Esophagus squamous epithelium (tissue), 5 donors: ENCODE measurements around the gene HM13. TPM values are rescaled to one million over a fixed set of nuclear protein-coding genes. Genes with fewer than 3 reads are reported as not detected.

Source experiments
- DNase-seq: peaks from one replicate; lab custom pipeline; 2025; lab: John Stamatoyannopoulos, UW
- H3K27ac ChIP-seq, 4 donors: fragments of 200-600 bp; sonication (generic); one replicate each; pipeline ENCODE4 v1.5.1; 2016 to 2019; ENCODE audit warnings: mild to moderate bottlenecking in 1 of 4
- H3K27me3 ChIP-seq, 4 donors: fragments of 200-600 bp; sonication (generic); 1 replicate in 3 of 4; 2 replicates in 1 of 4; pipeline versions ENCODE4 v1.5.1 to v1.6.0; 2017 to 2021; ENCODE audit warnings: antibody characterized with exemption in 1 of 4
- H3K36me3 ChIP-seq, 3 donors: fragments of 200-600 bp; sonication (generic); one replicate each; pipeline ENCODE4 v1.5.1; 2016 to 2019
- H3K4me1 ChIP-seq, 3 donors: fragments of 200-600 bp; sonication (generic); one replicate each; pipeline ENCODE4 v1.5.1; 2017 to 2019
- H3K4me3 ChIP-seq, 4 donors: fragments of 200-600 bp; sonication (generic); 1 replicate in 3 of 4; 2 replicates in 1 of 4; pipeline ENCODE4 v1.5.1; 2016 to 2019; ENCODE audit warnings: mild to moderate bottlenecking in 2 of 4, moderate library complexity in 1 of 4
- H3K9me3 ChIP-seq, 3 donors: fragments of 200-600 bp; sonication (generic); one replicate each; pipeline ENCODE4 v1.5.1; 2016 to 2019
- POLR2A ChIP-seq, 4 donors: fragments of 450-650 bp; IDR thresholded peaks; one replicate each; pipeline ENCODE4 v1.6.1; 2017; ENCODE audit warnings: antibody characterized with exemption in 4 of 4, mild to moderate bottlenecking in 4 of 4, moderate library complexity in 3 of 4
- WGBS, 2 donors: methylation state at CpG; one replicate each; pipeline ENCODE4 v1.1.5; 2018; 5-methylcytosine and 5-hydroxymethylcytosine counted together
- intact Hi-C: fragments of 100-400 bp; cut with DNase I; formaldehyde crosslinking; loops from one replicate; pipeline ENCODE4 v1.15.0; 2022
- total RNA-seq, 4 donors: library from RNA; depleted of rRNA; stranded (reverse); fragments of >200 nt; gene quantifications; one replicate each; pipeline ENCODE4 v1.1.0, GENCODE V29; 2016
- TF ChIP-seq, protein P1 (sequence below), 6 experiments: fragments of 450-650 bp in 4 of 6; fragments of 200-600 bp in 2 of 6; sonication (generic) in 2 of 6; IDR thresholded peaks; one replicate each; pipeline ENCODE4 v1.5.1; 2016 to 2019; ENCODE audit warnings: antibody characterized with exemption in 6 of 6, mild to moderate bottlenecking in 4 of 6, moderate library complexity in 4 of 6
- donor health status: DM: yes; HTN: yes; CAD: no.

HM13 gene
- total RNA-seq, 4 donors from 2014 or later: 76.3 to 162 (median 108) TPM

DNA sequence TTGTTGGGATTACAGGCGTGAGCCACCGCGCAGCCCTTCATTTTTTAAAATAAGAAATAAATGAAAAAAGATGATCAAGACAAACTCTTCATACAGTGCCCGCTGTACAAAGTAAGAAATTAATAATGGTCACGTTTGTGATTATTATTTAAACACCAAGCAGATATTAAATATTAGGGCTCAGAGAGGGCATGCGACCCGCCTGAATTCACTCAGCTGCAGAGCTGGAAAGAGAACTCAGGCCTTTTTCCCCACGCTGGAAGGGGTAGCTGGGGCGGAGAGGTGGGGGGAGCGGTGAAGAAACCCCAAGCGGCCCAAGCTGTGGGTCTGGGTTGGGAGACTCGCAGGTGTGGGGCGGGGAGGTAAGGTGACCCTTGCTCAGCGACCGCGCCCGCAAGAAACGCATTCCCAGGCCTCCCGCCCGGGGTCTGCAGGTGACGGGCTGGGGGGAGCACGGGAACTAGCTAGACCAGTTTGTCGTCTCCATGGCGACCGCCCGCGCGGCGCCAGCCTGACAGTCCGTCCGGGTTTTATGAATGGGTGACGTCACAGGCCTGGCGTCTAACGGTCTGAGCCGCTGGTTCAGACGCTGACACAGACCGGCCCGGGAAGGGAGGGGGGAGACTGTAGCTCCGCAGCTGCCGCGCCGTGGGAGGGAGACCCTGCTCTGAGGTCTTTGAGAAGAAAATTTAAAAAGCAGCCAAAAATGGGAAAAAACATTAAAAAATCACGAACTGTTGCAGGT, 89.8 kb downstream of the HM13 start:
- intact Hi-C loops: no loop called here
- H3K9me3 ChIP-seq: no peaks in the 10 kb centered on the region
- H3K4me3 ChIP-seq: peak overlapping the region; percentile 75 to 91 (median 82)
- peaks cover 0 to 9% (median 0%) of the 10 kb centered on the region in 4 donors for H3K27me3 ChIP-seq
- peak overlapping the region; percentile 94 to 97 (median 96) for H3K27ac ChIP-seq
- H3K4me1 ChIP-seq: peaks cover 27 to 69% (median 29%) of the 10 kb centered on the region in 3 donors
- peaks cover 0 to 8% (median 0%) of the 10 kb centered on the region in 3 donors for H3K36me3 ChIP-seq
- DNase-seq: peak; percentile 42
- TF ChIP-seq POLR2A (IDR thresholded peaks at IDR 0.05): peak in 3 of 4 donors; percentile 64 to 87 (median 79)
- TF ChIP-seq, protein P1, sequence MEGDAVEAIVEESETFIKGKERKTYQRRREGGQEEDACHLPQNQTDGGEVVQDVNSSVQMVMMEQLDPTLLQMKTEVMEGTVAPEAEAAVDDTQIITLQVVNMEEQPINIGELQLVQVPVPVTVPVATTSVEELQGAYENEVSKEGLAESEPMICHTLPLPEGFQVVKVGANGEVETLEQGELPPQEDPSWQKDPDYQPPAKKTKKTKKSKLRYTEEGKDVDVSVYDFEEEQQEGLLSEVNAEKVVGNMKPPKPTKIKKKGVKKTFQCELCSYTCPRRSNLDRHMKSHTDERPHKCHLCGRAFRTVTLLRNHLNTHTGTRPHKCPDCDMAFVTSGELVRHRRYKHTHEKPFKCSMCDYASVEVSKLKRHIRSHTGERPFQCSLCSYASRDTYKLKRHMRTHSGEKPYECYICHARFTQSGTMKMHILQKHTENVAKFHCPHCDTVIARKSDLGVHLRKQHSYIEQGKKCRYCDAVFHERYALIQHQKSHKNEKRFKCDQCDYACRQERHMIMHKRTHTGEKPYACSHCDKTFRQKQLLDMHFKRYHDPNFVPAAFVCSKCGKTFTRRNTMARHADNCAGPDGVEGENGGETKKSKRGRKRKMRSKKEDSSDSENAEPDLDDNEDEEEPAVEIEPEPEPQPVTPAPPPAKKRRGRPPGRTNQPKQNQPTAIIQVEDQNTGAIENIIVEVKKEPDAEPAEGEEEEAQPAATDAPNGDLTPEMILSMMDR (IDR thresholded peaks at IDR 0.05): no peak
- 11 to 14% methylated on average over 34 to 41 of the region's 43 CpGs for WGBS, 2 donors

DNA sequence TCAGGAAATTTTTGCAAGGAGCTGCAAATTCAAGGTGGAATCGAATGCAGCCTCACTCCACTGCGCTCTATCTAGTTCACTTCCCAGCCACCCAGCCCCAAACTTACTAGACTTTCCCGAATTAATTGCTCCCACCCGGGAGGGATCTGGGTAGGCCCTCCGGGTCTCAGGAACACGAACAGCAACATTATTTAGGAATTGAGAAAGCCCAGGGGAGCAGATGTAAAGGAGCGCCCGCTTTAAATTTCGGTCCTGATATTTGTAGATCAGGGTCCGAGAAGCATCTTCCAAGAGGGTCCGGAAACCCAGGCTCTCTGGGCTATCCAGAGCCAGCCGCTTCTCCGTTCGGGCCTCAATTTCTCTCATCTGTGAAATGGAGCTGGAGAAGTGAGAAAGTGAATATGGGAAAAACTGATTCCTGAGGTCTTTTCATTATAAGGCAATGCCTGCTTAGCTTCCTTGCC, 90.4 kb downstream of the HM13 start:
- intact Hi-C loops: loop anchor here (5.0 kb wide), 1 partner anchor 32 kb away; no protein-coding TSS in a partner anchor
- Histone ChIP-seq H3K9me3 (no peaks in the 10 kb centered on the region), H3K36me3 (peaks cover 0 to 8% (median 0%) of the 10 kb centered on the region in 3 donors), H3K4me1 (peaks cover 27 to 75% (median 29%) of the 10 kb centered on the region in 3 donors), H3K4me3 (peak overlapping the region; percentile 75 to 91 (median 82)), H3K27ac (peak overlapping the region; percentile 94 to 97 (median 96)), H3K27me3 (peaks cover 0 to 9% (median 0%) of the 10 kb centered on the region in 4 donors)
- 1 to 5% methylated on average over 14 of the region's 14 CpGs for WGBS, 2 donors
- DNase-seq: no peak
- TF ChIP-seq POLR2A (IDR thresholded peaks at IDR 0.05): no peak
- TF ChIP-seq, protein P1 (IDR thresholded peaks at IDR 0.05): no peak

DNA sequence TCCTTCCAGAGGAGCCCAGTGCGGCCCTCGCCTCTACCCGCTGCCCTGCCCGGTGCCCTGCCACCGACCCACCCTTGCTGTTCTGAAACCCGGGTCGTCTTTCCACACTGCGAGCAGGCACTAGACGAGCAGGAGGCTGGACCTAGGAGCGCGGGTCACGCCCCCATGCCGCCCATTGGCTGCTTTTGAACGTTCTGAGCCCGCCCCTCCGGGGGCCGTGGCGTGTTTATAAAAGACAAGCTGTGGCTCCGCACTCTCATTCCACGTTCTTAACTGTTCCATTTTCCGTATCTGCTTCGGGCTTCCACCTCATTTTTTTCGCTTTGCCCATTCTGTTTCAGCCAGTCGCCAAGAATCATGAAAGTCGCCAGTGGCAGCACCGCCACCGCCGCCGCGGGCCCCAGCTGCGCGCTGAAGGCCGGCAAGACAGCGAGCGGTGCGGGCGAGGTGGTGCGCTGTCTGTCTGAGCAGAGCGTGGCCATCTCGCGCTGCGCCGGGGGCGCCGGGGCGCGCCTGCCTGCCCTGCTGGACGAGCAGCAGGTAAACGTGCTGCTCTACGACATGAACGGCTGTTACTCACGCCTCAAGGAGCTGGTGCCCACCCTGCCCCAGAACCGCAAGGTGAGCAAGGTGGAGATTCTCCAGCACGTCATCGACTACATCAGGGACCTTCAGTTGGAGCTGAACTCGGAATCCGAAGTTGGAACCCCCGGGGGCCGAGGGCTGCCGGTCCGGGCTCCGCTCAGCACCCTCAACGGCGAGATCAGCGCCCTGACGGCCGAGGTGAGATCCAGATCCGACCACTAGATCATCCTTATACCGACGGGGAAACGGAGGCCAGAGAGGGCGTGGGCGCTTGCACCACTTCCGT, 91.0 kb downstream of the HM13 start, which contains the start of gene ID1:
Gene ID1, plus strand, starts transcription at position 259 of the 871 bp plus-strand sequence. Its CDS starts 99 bp downstream, at position 358.
- H3K4me3 ChIP-seq: peak within 1 kb of the TSS; percentile 75 to 91 (median 82)
- WGBS, 2 donors: 0 to 1% methylated on average over 14 to 23 of the region's 74 CpGs
- H3K27me3 ChIP-seq: peaks cover 0 to 9% (median 0%) of the 10 kb centered on the region in 4 donors
- TF ChIP-seq, protein P1 (IDR thresholded peaks at IDR 0.05): no peak
- TF ChIP-seq POLR2A (IDR thresholded peaks at IDR 0.05): peak; percentile 69 to 96 (median 80)
- peak; percentile 68 for DNase-seq
- H3K36me3 ChIP-seq: peaks cover 0 to 8% (median 0%) of the 10 kb centered on the region in 3 donors
- peak within 1 kb of the TSS; percentile 94 to 97 (median 96) for H3K27ac ChIP-seq
- H3K9me3 ChIP-seq: no peaks in the 10 kb centered on the region
- intact Hi-C loops: loop anchor here (5.0 kb wide), 1 partner anchor 33 kb away; no protein-coding TSS in a partner anchor
- H3K4me1 ChIP-seq: peaks cover 27 to 82% (median 29%) of the 10 kb centered on the region in 3 donors

DNA sequence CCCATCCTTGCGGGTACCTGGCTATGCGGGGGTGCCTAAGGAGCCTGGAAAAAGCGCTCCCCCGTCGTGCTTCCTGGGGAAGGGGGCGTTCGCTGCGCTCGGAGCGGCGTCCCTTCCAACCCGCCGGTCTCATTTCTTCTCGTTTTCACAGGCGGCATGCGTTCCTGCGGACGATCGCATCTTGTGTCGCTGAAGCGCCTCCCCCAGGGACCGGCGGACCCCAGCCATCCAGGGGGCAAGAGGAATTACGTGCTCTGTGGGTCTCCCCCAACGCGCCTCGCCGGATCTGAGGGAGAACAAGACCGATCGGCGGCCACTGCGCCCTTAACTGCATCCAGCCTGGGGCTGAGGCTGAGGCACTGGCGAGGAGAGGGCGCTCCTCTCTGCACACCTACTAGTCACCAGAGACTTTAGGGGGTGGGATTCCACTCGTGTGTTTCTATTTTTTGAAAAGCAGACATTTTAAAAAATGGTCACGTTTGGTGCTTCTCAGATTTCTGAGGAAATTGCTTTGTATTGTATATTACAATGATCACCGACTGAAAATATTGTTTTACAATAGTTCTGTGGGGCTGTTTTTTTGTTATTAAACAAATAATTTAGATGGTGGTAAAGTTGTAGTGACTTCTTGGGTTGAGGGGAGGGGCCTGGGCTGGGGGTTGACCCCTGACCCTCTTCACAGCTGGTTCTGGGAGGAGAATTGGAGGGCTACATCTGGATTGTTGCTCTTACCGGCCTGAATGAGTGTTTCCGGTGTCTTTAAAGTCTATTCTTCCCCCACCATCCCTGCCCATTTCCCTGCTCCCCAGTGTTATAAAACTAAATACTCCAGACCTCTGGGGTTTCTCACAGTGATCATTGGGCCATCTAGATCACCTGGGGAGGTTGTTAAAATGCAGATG, 91.9 kb downstream of the HM13 start:
- peak in 1 of 4 donors; percentile 34 for TF ChIP-seq POLR2A (IDR thresholded peaks at IDR 0.05)
- TF ChIP-seq, protein P1 (IDR thresholded peaks at IDR 0.05): peak in 1 of 6 experiments; percentile 9
- Histone ChIP-seq H3K4me1 (peaks cover 29 to 91% (median 31%) of the 10 kb centered on the region in 3 donors), H3K36me3 (peaks cover 0 to 8% (median 0%) of the 10 kb centered on the region in 3 donors), H3K9me3 (no peaks in the 10 kb centered on the region), H3K27ac (peak overlapping the region; percentile 94 to 97 (median 96)), H3K27me3 (peaks cover 0 to 9% (median 0%) of the 10 kb centered on the region in 4 donors), H3K4me3 (peak overlapping the region; percentile 75 to 91 (median 82))
- intact Hi-C loops: loop anchor here (5.0 kb wide), 1 partner anchor 34 kb away; no protein-coding TSS in a partner anchor
- DNase-seq: no peak
- 7 to 14% methylated on average over 5 to 13 of the region's 39 CpGs for WGBS, 2 donors
